VCaP (cell line): ENCODE measurements around the gene RBM42.

ENCODE experiments used
- H3K27ac ChIP-seq: fragments of 450-650 bp; 2 replicates; pipeline ENCODE4 v1.5.1; 2017
- TF ChIP-seq, protein P1 (sequence below): fragments of 450-650 bp; conservative IDR thresholded peaks from 2 replicates; pipeline ENCODE4 v1.5.1; 2017; ENCODE audit warnings: mild to moderate bottlenecking, moderate library complexity

Gene RBM42

GRCh38 chr19:35669974-35670373, 41.1 kb downstream of the RBM42 start:
- H3K27ac ChIP-seq: no peak overlapping the region
- TF ChIP-seq, protein P1, sequence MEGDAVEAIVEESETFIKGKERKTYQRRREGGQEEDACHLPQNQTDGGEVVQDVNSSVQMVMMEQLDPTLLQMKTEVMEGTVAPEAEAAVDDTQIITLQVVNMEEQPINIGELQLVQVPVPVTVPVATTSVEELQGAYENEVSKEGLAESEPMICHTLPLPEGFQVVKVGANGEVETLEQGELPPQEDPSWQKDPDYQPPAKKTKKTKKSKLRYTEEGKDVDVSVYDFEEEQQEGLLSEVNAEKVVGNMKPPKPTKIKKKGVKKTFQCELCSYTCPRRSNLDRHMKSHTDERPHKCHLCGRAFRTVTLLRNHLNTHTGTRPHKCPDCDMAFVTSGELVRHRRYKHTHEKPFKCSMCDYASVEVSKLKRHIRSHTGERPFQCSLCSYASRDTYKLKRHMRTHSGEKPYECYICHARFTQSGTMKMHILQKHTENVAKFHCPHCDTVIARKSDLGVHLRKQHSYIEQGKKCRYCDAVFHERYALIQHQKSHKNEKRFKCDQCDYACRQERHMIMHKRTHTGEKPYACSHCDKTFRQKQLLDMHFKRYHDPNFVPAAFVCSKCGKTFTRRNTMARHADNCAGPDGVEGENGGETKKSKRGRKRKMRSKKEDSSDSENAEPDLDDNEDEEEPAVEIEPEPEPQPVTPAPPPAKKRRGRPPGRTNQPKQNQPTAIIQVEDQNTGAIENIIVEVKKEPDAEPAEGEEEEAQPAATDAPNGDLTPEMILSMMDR: no peak

DNA sequence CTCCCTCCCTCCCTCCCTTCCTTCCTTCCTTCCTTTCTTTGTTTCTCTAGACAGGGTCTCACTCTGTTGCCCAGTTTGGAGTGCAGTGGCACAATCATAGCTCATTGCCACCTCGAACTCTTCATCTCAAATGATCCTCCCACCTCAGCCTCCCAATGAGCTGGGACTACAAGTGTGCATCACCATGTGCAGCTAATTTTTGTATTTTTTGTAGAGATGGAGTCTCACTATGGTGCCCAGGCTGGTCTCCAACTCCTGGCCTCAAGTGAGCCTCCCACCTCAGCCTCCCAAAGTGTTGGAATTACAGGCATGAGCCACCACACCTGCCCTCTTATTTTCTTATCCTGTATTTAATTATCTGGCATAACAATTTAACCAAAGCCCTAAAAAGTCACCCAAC, 41.9 kb downstream of the RBM42 start:
- TF ChIP-seq, protein P1: no peak
- H3K27ac ChIP-seq: no peak overlapping the region

GRCh38 chr19:35671818-35672217, 43.0 kb downstream of the RBM42 start:
- no peak overlapping the region for H3K27ac ChIP-seq
- TF ChIP-seq, protein P1: no peak

GRCh38 chr19:35673121-35673804, 44.4 kb downstream of the RBM42 start:
- TF ChIP-seq, protein P1: no peak
- no peak overlapping the region for H3K27ac ChIP-seq

GRCh38 chr19:35675589-35676140, 46.8 kb downstream of the RBM42 start:
- no peak overlapping the region for H3K27ac ChIP-seq
- TF ChIP-seq, protein P1: no peak
